ENCODE measurements around the gene GRID1.

The GRID1 gene

DNA sequence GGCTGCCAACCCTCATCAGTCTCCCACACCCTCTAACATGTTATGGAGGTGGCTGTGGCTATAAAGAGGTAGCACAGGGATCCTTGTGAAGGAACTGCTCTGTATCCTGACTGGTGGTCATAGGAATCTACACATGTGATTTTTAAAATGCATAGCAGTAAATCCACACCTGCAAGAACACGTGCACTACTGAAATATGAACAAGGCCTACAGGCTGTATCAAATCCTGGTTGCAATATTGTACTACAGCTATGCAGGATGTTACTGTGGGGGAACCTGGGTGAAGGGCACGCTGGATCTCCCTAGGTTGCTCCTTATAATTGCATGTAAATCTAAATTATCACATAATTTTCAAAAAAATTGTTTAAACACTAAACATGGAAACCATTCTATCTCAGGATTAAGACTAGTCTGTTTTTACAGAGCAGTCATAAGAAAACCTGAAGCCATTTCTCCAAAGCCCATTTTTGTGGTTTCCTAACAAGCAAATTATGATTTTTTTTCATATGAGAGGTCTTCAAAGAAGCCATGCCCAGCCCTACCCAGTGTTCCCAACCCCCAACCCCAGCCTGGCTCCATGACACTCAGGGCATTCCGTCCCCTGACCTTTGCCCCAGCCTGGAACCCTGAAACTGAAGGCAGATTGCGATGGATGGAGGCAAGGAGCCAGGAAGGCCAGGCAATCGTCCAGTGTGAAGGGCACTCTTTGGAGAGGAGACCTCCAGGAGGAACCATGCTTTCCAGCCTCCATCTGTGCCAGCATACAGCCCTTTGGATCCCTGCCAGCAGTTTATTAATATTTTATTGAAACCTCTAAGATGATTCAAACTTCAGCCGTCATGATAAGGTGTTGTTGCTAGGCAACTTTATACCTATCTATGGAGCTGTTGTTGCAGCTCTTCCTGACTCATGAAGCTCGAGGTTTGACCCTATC, 161.0 kb downstream of the GRID1 start:
- DNase-seq: no peak

DNA sequence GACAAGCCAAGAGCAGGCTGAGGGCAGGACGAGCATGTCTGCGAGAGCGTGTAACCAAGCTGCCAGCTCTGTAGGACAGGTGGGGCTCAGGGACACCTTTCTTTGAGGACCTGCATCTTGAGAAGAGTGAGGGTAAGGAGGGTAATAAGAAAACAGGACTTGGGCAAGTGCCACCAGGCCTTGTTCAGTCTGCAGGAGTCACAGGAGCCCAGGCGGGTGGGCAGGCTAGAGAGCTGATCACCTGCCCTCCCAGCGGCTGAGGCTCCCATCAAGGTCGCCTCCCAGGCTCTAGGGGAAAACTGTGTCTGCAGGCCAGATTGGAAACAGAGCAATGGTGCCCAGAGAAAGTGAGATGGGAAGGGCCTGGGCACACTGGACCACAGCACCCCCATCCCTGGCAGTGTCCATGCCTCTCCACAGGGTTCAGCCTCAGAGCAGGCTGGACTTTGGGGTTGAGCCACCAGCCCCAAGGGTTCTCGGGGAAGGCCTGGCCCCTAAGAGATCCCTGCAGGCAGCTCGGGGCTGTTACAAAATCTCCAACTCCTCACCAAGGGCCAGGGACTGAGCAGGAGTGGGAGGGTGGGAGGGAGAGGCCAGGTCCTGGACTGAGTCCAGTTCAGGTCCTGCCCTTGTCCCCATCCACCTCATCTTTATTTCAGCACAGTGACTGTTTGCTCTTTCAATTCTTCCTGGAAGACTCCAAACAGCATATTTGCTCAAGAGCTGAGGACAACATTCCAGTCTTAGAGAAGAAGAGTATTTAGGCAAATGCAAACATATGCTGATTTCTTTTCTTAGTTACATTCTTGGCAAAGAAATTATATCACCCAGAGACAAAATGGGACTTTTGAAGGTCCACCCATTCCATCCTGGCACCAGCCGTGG, 161.9 kb downstream of the GRID1 start:
- no peak for DNase-seq

DNA sequence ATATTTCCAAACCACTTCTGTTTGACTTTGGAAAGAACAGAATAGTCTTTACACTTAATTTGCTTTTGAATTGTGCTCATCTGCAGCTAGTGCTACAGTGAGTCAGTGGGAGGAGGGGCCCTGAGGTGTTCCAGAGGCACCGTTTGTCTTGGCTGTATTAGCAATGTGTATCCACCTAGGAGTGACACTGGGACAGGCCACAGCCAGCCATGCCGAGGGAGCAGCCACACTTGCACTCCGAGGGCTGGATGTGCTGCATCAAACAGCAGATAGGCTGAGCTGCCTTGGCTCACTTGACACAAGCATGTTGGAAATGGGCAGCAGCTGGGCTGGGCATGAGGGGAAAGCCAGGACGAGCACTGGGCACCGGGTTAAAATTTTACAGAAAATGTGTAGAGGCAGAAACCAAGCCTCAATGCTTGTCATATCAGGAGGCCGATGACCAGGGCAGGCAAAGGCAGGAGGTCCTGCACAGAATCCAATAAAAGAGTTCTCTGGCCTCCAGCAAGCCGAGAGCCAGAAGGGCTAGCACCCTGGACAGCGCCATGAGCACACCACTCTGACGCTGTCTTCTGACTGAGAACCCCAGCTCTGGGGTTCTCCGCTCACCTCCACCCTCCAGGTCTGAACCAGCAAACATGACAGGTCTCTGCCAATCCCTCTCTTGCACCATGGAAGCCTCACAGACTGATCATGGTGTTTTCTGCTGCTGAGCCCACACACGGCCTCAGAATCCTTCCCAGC, 163.3 kb downstream of the GRID1 start:
- DNase-seq: no peak

- no peak for DNase-seq
These were observed 164.3 kb downstream of the GRID1 start for GRCh38 chr10:86202226-86202735.

GRCh38 chr10:86200867-86201266, 165.7 kb downstream of the GRID1 start:
- no peak for DNase-seq

DNA sequence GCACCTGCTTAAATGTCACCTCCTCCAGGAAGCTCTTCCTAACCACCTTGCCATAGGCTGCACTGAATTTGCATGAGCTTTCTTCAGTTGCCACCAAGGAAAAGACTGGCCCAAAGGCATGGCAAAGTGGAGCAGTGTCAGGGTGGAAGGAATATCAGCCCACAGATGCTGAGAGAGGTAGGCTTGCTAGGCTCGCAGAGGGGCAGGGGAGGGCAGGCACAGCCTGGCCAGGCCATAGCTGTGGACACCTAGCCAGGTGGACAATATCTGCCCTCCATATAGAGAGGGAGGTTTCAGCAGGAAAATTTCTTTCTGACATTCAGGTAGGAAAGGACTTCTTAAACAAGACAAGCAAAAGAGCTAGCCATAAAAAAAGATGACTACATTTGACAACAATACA, 166.3 kb downstream of the GRID1 start:
- no peak for DNase-seq

DNA sequence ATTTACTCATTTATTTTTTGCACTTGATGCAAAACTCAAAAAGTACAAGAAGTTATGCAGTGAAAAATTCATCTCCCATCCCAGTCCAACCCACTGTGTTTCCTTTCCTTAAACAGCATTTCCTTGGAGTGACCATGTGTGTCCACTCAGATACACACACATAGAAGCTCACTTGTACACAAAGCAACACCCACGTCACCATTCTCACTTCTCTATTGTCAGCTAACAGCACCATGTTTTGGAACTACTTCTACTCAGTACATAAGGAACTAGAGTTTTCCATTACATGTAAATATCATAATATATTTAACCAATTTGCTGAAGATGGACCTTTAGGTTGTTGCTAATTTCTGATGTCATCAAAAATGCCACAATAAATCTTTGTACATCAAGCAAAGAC, 167.6 kb downstream of the GRID1 start:
- DNase-seq: no peak

DNA sequence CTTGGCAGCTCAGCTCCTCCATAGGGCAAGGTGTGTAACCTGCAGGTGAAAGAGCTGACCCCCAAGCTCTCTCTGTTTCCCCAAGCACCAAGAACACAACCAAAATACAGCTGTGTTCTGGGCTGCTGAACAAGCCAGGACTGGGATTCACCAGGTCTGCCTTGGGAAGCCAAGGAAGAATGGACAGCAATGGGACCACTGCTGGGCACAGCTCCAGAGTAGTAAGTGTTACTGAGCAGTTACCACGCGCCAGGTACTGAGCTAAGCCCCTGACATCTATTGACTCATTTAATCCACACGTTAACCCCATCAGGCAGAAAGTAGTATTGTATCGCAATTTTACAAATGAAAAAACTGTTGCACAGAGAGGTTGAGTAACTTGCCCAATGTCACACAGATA, 168.3 kb downstream of the GRID1 start:
- DNase-seq: no peak

DNA sequence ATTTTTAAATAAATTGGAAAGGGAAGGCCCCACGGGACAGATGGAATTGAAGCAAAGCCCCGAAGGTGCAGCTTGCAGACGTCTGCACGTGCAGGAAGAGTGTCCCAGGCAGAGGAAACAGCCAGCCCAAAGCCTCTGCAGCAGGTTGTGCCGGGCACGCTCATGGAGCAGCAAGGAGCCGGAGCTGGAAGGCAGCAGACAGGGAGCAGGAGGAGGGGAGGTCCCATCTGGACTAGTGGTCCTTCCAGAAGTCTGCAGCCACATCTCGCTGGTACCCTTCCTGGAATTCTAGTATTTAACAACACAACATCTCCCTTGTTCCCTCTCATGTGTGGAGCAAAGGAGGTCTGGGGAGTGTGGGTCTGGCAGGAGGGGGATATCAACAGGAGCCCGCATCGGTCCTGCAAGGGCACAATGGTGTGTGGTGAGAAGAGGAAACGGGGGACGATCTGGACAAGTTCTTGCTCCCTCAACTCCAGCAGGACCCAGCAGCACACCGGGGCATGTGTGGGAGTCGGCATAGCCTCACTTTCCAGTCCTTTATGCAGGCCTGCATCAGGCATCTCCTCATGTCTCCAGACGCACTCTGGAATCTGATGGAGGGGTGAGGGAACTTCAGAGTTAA, 169.3 kb downstream of the GRID1 start:
- DNase-seq: no peak

DNA sequence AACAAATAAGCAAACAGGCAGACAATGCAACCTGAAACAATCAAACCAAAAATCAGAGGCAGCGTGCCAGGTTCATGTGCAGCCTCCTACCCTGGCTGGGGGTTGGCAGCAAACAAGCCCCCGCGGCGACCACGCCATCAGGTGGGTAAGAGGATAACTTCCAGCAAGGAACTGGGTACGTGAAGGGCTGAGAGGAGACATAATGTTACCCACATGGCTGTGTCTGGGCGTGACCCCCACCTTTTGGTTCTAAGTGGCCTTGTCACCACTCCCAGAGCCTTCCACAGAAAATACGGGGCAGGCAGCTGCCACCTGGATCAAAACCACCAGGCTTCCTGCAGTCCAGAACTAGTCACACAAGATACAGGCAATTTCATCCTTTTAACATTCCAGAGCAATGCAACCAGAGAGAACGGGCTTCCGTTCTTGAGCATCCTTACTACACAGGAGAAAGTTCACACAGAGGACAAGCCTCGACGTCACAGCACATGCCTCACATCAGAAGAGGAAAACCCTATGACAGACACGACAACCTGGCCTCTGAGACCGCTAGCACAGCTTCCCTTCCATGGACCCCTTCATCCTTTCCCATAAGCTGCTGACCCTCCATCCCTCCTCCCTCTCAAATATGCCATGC, 171.0 kb downstream of the GRID1 start:
- DNase-seq: no peak

- no peak for DNase-seq
These were observed 171.9 kb downstream of the GRID1 start for GRCh38 chr10:86194684-86195083.

- DNase-seq: no peak
These were observed 172.8 kb downstream of the GRID1 start for GRCh38 chr10:86193841-86194240.

DNA sequence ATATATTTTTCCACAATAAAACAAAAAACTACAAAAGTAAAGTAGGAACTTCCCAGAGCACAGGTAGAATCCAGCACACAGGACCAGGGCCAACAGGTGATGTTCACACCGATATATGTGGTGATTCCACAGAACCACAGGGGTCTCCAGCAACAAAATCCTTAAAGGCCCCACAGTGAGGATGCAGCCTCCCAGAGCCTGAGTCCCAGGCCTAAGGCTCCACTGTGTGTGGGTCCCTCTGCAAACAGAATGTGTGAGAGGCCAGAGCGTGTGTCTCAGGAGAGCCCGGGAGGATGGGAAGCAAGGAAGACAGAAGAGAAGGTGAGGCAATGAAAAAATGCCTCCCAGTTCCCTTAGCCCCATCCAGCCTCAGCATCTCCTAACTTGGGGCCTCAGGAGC, 173.9 kb downstream of the GRID1 start:
- no peak for DNase-seq

GRCh38 chr10:86192147-86192546, 174.4 kb downstream of the GRID1 start:
- DNase-seq: no peak

GRCh38 chr10:86191686-86192085, 174.9 kb downstream of the GRID1 start:
- no peak for DNase-seq

GRCh38 chr10:86191166-86191565, 175.4 kb downstream of the GRID1 start:
- DNase-seq: no peak

DNA sequence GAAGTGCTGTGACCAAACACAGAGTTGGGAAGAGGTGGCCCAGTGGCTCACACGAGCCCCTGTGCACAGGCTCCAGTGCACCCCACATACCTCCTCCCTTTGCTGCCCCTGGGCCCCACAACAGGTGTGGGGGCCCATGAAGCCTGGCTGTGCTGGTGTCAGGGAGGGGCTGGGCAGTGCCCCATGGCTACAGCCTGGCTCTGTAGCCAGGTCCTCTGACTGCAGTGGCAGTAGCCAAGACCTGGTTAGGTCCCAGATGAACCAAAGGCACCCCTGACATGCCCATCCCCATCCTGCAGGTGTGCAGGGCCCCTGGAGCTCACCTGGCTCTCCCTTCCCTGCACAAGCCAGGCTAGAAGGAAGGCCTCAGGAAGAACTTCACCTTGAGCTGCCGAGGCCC, 176.3 kb downstream of the GRID1 start:
- no peak for DNase-seq

DNA sequence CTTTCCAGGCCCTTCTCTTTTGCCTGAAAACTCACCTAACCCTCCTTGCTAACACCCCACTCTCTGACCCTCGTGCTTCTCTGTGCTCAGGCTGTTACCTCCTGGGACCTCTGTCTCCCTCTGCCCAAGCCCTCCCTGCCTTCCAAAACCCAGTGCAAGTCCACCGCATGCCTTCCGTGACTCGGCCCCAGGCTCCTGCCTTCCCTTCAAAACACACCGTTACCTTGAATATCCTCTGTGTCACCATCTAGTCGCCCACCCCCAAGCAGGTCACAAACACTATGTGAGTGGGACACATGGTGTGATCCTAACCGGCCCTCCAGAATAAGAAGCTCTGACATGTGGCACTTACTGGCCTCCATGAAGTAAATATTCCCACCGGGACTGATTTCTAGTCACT, 176.7 kb downstream of the GRID1 start:
- DNase-seq: no peak

DNA sequence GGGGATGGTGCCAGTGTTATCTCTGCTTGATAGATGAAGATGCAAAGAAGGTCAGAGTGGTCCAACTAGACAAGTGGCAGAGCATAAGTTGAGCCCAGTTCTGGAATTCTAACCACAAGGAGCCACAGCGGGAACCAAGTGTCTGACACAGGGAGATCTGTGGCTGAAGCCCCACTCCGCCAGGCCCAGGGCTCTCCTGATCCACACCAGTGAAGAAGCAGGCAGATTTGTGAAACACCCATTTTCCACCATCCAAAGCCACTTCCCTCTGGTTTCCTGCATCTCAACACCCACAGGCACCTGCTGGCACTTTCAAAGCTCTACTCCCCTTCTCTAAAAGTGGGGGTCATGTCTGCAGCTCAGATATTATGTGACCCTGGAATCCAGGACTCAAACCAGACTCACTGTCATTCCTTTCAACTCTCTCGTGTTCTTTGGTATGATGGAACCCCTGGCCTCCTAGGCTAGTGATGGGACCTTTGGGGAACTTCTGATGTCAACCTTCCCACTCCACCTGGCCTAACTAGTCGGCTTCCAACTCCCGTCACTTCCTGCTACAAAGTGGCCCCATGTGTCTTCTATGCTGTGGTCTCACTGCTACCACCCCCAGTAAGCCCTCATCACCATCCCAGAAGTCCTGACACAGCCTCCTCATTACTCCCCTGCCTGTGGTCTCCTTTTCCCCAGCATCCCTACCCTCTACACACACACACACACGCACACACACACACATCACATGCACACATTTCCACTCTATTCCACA, 177.6 kb downstream of the GRID1 start:
- DNase-seq: no peak

GRCh38 chr10:86188326-86188725, 178.3 kb downstream of the GRID1 start:
- DNase-seq: no peak
